SHP77 (cell line): ENCODE results near the gene TXNRD2.
A peak's percentile ranks its signal among the peaks of the same experiment; 100 is the strongest.

Experiments used
- DNase-seq, 2 experiments: peaks; one replicate each; lab custom pipeline; 2025; lab: John Stamatoyannopoulos, UW

TXNRD2 gene

DNA sequence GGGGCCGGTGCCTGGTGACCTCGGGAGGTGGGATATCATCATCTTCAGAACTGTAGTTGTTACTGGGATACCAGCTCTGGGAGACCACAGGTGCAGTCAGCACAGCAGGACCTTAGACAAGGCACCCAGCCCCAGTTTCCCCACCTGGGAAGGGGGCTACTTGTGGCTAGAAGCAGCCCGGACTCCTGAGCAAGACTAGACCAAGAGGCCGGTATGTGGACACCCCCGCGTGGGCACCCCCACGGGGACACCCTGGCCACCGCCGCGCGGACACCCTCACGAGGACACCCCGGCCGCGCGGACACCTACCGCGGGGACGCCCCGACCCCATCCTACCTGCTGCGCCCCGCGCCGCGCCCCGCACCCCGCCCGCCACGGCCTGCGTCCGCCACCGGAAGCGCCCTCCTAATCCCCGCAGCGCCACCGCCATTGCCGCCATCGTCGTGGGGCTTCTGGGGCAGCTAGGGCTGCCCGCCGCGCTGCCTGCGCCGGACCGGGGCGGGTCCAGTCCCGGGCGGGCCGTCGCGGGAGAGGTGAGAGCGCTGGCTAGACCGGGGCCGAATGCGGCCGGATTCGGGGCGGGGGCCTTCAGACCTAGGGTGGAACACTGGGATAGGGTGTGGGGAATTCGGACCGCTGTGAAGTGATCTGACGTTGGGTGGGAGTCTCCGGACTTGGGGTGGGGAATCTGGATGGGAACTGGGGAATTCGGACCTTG, at the start of gene TXNRD2, which contains the start of gene COMT:
Gene TXNRD2, minus strand, starts transcription at position 454 of the 718 bp plus-strand sequence. Its CDS starts 15 bp downstream, at position 439.
Gene COMT, plus strand, starts transcription at position 408 of the 718 bp plus-strand sequence. CDS start 20,755 bp downstream, outside the sequence.
- peak; percentile 38 to 47 for DNase-seq

DNA sequence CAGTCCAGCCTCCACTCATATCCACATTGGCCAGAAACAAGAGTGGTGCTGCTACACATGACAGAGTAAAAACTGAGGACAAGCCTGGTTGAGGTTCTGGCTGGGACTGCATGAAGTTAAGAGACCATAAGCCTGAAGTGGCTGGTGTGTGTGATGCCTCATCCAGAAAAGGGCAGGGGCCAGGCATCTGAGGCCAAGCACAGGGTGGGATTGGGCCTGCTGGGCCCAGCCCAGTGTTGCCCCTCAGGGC, 49.7 kb upstream of the TXNRD2 start:
- DNase-seq = no peak

DNA sequence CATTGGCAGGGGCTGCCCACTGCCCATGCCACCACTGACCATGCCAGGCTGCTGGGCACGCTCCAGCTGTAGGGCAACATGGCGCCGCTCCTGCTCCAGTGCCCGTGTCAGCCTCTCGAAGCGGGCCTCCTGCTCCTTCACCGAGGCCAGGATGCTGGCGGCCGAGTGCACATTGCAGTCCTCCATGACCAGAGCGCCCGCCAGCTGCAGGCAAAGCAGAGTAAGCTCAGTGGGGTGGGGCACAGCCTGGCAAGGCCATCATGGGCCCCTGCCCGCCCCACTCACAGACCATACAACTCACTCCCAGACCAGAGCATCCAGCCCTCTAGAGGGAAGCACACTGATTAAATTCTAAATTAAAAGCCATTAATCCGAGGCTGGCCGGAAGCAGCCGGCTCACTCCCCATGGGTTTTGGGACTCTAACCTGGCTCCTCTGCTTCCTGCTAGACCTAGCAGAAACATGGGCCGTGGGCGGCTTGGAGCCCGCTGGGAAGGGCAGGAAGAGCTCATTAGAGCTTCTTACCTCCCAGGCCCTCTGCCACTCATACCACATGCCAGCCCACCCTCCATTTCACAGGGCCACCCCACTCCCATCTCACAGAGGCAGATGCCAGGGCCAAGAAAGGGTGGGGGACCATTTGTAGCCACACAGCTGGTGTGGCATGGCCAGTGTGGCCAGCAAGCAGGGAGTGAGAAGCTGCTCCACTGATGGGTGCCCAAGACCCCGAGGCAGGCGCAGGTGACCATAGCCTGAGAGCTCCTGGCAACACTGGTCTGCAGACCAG, 49.2 kb upstream of the TXNRD2 start:
- no peak for DNase-seq

DNA sequence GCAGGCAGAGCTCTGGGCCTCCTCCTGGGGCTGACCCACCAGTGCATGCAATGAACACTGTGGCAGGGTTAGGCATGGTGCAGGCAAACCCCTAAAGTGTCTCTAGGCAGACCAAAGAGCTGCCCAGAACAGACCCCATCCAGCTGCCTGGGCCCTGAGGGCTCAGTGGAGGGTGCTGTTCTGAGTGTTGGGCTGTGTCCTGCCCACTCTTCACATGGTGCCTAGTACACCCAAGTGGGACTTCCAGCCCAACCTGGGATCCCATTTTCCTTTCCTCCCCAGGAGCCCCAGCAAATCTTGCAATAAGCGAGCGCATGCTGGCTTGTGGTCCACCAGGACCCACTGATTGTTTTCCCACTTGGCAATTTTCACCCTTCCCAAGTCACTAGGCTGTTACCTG, 48.6 kb upstream of the TXNRD2 start:
- DNase-seq = no peak

DNA sequence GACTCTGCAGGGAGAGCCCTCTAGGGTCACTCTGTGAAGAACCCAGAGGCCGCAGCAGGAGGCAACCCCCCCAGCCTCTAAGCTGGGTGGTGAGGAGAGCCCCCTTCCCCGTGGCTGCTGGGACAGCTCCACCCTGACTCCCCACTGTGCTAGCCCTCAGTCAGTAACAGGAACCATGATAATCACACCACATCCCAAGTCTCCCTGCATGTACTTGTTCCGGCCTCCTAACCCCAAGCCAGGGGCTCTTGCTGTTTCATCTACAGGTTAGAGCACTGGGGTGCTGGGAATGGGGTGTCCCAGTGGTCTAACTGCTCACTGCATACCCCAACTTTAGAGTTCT, 48.1 kb upstream of the TXNRD2 start:
- DNase-seq = no peak

DNA sequence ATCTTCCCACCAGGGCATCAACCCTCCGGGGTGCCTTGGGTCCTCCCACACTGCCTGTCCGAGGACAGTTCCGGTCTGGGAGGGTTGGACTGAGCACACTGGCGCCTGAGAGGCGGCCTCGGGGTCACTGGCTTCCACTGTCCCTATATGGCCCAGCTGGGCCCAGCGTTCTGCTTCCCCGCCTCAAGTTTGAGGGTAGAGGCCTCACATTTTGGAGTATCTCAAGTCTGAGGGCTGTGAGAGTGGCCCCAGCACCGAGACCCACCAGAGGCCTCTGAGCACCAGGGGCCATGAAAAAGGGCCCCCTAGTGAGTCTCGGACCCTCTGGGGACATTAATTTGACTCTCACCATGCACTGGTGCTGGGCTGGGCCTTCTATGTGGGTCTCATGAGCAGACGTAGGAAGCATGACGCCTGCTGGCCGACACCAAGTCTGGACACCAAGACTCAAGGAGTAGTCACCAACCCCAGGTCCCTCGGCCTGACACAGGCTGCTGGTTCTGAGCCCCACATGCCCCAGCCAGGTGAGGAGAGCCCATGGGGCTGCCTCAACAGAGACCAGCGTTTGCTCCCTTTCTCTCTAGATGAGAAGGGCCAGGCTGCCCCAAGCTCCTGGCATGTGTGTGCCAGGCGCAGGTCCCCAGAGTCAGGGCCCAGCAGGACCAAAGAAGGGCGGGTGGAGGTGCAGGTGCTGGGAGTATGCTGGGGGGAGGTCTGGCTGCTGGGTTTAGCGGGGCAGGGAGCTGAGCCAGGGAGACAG, 47.5 kb upstream of the TXNRD2 start:
- DNase-seq = no peak

DNA sequence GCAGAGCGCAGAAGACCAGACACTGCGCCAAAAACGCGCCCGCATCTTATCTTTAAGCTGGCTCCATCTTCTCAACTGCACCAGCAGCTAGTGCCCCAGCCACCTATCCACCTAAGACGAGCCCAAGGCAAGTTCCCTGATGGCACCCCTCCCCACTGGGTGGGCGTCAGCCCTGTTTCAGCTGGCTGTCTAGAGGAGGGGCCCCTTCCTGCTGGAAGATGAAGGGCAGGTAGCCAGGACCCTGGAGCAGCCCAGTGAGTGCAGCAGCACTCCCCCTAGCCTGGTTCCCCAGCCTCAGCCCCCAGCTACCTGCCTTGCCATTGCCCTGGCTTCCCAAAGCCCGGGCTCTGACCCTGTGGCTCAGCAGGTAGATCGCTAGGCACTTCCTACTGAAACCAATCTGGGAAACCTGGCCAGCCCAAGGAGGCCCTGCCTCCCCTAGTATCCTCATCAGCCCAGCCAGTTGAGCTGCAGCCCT, 46.8 kb upstream of the TXNRD2 start:
- no peak for DNase-seq

DNA sequence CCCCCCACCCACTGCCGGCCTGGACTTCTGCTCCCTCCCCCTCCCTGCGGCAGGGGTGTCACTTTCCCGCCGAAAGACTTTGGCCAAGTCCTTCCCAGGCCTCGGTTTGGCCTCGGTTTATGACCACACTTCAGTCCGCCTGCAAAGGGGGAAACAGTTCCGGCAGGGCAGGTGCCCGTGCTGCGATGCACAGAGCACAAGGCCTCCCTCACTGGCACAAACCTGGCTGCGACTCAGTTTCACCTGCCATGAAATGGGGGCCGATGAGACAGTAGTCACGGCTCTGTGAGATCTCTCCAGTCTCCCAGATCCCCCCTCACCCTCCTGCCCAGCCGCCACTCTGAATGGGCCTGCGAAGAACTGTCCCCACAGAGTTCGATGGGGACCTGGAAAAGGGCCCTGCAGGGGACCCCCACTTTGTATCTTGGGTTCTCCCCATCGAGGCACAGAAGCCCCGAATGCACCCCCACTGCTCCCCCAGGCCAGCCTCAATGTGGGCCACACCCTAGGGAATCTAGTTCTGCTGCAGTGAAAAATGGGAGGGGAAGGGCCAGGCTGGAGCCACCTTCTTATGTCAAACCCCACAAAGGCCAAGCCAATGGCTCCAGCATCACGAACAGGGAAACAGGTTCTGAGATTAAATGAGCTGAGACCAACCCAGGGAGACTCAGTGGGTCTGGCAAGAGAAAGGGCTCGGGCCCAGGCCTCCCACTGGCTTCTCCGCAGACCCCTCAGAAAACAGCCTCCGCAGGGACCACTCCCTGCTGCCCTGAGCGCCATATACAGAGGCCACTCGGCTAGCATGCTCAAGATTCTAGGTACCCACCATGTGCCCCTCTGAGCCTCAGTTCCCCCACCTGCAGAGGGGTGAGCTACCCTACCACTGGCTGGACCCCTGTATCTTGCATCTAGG, 46.0 kb upstream of the TXNRD2 start:
- no peak for DNase-seq

DNA sequence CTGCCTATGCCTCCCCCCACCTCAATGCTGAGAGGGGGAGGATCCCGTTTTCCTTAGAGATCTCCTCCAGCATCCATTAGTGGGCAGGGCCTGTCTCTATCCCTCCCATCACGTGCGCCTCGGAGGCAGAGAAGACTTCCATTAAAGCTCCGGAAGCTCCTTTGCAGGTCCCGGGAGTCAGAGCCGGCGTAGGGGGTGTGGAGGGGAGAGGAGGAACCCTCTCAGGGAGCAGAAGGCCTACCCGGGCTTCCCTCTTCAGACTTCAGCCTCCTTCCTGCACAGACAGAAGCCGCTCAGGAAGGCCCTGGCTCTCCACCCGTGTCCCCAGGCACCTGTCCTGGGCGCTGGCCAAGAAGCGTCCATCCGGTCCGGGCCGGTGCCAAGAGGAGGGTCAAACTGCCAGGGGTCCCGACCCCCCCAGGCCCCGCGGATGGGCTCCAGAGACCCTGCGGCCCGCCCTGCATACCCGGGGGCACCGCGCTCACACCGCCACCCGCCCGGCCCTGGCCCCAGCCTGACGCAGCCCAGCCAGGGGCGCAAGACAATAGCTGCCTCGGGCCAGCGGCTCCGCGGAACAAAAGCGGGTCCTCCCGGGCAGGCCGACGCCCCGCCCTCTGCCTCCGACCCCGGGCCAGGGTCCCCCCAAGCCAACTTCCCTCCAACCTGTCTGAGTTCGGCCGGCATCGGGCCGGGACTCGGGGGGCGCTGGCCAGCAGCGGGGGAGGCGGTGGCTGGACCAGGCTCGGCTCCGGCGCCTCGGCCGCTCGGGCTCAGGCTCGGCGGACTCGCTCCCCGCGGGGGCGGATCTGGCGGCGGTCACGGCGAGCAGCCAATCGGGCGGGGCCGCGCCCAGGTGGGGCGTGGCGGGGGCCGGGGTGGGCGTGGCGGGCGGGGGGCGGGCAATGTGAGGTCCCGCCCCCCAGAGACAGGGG, 45.1 kb upstream of the TXNRD2 start:
- DNase-seq = peak; percentile 57 to 64

DNA sequence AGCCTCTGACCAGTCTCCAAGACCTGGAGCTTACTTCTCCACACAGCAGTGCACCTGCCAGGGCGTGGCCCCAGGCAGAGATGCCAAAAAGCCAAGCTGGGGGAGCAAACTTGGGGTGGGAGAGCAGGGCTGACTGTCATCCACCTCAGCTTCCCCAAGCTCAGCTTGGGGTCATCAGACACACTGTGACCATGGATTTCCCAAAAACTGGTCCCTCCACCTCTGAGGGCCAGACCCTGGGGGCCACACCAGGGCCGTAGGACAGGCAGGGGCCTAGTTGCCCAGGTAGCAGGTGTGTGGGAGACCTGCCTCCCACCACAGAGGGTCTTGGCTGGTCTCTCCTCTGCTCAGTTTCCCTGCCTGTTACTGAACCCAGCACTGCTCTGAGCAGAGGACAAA, 44.4 kb upstream of the TXNRD2 start:
- no peak for DNase-seq

DNA sequence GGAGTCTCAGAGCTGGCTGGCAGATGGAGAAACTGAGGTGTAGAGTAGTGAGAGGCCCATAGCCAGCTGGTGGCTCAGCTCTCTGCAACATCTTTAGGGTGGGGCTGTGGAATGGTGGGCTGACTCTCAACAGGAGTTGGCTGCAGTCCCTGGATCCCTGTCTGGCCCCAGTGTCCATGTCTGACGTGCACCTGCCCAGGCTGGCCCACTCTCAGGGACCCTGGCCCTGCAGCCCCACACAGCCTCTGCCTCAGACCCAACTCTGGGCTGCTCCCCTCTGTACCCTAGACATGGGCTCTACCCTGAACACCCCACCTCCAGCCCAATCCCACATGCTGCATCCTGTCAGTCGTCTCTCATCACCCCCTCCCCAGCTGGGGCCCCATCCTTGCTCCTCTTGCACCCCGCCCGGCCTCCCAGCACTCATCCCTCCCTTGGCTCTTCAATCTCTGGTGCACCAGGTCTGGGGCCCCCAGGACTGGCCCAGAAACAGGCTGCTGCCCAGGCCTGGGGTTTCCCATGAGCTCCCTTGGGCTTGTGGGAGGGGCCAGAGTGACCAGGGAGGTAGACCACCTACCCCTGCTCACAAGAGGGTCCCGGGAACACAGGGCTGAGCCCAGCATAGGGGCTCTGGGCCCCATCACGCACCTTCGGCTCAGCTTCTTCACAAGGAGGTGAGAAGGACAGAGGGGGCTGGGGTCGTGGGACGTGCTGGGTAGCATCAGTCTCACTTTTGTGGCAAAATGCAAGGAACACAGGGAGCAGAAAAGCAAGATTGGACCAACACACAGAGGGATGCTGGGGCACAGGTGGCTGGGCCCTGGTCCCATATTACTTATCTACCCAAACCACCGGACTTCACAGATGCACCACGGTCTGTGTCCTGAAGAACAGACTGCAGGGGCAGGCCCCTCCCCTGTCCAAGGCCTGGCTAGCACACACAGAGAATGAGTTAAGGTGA, 43.5 kb upstream of the TXNRD2 start:
- DNase-seq = no peak

DNA sequence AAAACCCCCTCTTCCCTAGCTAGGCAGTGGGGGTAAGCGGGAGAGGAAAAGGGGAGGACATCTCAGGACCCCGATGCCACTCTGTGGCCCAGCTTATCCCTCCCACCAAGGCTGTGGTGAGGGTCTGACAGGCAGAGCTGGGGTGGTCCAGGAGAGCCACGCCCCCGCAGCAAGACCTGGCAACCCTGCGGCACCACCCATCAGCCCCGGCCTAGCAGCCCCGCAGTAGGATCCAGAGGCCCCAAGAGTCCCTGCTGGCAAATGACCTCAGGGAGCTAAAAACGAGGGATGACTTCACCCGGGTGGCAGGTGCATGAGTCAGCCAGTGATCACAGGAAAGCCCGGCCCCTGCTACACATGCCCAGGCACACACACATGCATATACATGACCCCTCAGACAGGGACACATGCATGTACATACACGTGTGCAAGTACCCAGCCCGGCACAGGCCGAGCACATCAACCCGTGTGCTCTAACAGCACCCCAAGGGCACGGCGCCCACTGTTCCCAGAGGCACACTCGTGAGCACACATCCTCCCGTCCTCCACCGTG, 42.7 kb upstream of the TXNRD2 start:
- DNase-seq = peak; percentile 64 to 83

DNA sequence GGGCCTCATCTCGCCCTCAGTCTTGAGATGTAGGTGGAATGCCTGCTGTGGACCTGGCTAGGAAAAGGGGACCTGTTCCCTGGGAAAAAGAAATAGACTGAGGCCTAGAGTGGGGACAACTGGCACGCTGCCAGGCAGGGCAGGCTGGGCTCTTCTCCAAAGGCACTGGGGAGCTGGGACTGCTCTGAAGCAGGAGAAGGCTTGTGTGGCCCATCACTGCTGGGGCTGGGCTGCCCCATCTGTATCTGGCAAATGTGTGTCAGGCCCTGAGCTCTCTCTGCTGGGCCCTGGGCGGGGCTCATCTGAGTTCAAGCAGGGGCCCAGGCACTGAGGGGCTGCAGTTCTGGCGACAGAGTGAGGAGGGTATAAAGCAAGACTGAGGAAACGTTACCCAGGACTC, 42.1 kb upstream of the TXNRD2 start:
- DNase-seq = no peak

DNA sequence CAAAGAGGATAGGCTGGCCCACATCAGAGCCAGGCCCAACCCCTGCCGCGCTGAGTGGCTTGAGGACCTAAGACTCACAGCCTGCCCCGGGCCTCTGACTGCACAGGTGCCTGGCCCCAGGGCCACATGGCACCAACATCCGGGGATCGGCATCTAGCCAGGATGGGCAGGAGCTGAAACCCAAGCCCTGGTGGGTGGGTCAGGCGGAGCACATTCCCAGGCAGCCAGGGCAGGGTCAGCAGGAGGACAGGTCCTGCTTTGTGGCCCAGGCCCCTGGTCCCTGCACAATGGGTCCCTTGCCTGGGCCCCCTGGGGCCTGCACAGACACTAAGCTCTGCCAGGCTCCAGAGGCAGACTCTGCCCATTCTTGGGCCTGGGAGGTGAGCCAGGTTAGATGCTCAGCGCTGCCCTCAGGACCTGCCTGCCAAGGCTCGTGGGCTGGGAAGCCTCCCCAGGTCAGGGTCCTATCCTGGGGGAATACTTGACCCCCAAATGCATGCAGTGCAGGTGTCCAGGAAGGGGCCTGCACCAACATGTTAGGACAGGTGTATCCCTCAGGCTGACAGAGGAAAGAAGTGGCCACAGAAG, 41.5 kb upstream of the TXNRD2 start:
- DNase-seq = no peak

DNA sequence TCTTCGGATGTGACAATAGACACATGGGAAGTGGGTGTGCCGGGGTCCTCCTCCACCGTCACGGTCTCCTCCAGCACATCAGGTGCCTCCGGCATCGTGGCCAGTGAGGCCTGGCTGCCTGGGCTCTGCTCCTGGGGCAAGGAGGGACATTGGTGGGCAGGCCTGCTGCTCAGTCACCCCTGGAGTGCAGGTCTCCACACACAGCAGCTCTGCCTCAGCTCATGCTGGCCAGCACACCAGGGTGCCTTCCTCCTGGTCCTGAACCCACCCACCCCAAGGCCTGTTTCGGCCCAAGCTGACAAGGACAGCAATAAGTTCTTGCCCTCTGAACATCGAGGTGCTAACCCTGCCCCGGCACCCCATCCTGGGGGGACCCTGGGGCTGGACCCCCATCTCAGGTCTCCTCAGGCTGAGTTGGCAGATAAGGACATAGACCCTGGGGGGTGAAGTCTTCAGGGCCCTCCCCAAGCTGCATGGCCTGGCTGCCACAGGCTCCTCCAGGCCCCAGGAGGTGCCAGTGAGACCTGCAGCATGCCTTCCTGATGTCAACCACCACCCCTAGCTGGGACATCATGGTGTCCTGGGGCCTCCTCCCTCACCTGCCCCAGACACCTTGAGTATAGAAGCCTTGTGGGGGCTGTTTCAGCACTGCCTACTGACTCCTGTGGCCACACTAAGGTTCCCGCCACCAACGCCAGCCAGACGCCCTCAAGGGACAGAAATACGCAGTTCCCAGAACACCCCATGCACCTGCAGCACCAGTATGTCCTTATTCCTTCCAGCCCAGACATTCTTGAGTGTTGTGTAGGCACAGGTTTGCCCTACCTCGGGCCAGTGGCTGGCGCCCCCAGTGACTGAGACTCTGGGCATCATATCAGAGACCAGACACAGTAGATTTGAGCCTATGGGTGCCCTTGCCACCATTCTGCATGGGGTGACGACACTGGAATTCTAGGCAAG, 40.6 kb upstream of the TXNRD2 start:
- DNase-seq = no peak

DNA sequence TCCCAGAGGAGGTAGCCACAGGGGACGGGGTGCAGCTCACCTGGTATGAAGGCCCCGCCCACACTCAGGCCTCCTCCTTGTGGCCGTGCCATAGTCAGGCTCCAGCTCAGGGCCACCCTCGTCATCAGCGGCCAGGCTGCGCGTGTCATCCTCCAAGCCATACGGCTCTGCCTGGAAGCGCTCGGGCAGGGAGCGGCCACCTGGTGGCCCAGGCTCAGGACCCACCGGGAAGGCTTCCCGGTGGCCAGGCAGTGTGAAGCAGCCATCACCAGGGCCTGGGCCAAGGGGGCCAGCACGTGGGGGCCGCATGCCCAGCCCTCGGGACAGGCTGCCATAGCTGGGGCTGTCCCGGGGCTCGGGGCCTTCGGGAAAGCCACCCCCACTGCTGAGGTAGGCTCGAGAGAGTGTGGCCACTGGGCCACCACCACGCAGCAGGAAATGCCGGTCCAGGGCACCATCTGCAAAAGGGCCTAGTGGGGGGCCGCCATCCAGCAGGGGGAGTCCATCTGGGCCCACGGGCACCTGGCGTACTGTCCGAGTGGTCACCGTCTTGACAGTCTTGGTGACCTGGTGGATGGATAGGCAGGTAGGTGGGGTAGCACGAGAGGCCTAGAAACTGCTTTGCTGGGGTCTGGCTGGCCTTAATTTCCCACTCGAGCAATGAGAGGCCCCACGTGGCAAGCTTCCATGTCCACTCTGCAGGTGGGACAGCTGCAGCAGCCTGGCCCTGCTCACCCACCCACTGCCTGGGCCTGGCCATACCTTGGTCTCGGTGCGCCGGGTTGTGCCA, 39.7 kb upstream of the TXNRD2 start:
- no peak for DNase-seq

DNA sequence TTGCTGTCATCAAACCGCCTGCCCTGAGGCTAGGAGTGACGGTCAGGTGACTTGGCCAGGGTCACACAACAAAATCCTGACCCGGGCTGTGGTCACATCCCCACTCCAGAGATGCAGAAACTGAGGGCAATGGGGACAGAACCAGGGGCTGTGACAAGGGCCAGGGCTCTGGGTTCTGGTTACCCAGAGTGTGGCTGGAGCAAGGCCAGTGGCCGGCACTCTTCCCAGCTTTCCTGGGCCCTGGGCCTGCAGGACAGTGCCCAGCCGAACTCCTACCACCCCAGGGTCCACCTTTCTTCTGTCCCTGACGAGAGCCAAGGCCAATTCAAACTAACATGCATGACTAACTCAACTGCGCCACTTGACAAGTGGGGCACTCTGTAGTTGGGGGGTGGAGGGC, 39.1 kb upstream of the TXNRD2 start:
- DNase-seq = no peak
